ENCODE measurements around the gene ZC3H13.

Gene ZC3H13

GRCh38 chr13:45928176-45928575 lies 124.4 kb downstream of the ZC3H13 start:
- peaks cover 2% of the 10 kb centered on the region for H3K4me1 ChIP-seq (ENCODE audit: insufficient read depth, low read length, poor library complexity, severe bottlenecking)
- TF ChIP-seq EZH2phosphoT487 (IDR thresholded peaks at IDR 0.05; ENCODE audit: borderline replicate concordance) (no peak), CTCF (conservative IDR thresholded peaks at IDR 0.05; ENCODE audit: low read length) (no peak)
- H3K4me2 ChIP-seq (ENCODE audit: low read depth, low read length, poor library complexity, severe bottlenecking): no peak overlapping the region
- H3K36me3 ChIP-seq (ENCODE audit: insufficient read depth, low read length): no peaks in the 10 kb centered on the region
- no peaks in the 10 kb centered on the region for H3K9me2 ChIP-seq (replicated peaks; ENCODE audit: low read depth, low read length)
- H3K79me2 ChIP-seq (ENCODE audit: insufficient read depth, low read length): no peaks in the 10 kb centered on the region
- no peak overlapping the region for H3K9ac ChIP-seq (ENCODE audit: low read depth, low read length, poor library complexity, severe bottlenecking)
- no peaks in the 10 kb centered on the region for H3F3A ChIP-seq (ENCODE audit: low read depth)
- no peak overlapping the region for H3K4me3 ChIP-seq (ENCODE audit: low read length, poor library complexity, severe bottlenecking)
- no peaks in the 10 kb centered on the region for H4K20me1 ChIP-seq (ENCODE audit: insufficient read depth, low read length, poor library complexity, severe bottlenecking)
- no peaks in the 10 kb centered on the region for H3K9me3 ChIP-seq (ENCODE audit: insufficient read depth, low read depth, low read length)
- no peak overlapping the region for H2AFZ ChIP-seq (ENCODE audit: low read length)
- H3K27me3 ChIP-seq (ENCODE audit: insufficient read depth, low read length, poor library complexity, severe bottlenecking): no peaks in the 10 kb centered on the region

GRCh38 chr13:45926741-45927140 lies 125.8 kb downstream of the ZC3H13 start:
- H3K27me3 ChIP-seq (ENCODE audit: insufficient read depth, low read length, poor library complexity, severe bottlenecking): no peaks in the 10 kb centered on the region
- TF ChIP-seq EZH2phosphoT487 (IDR thresholded peaks at IDR 0.05; ENCODE audit: borderline replicate concordance) (no peak), CTCF (conservative IDR thresholded peaks at IDR 0.05; ENCODE audit: low read length) (no peak)
- no peak overlapping the region for H3K9ac ChIP-seq (ENCODE audit: low read depth, low read length, poor library complexity, severe bottlenecking)
- no peaks in the 10 kb centered on the region for H3F3A ChIP-seq (ENCODE audit: low read depth)
- H3K79me2 ChIP-seq (ENCODE audit: insufficient read depth, low read length): no peaks in the 10 kb centered on the region
- no peaks in the 10 kb centered on the region for H3K9me2 ChIP-seq (replicated peaks; ENCODE audit: low read depth, low read length)
- H2AFZ ChIP-seq (ENCODE audit: low read length): no peak overlapping the region
- no peaks in the 10 kb centered on the region for H3K36me3 ChIP-seq (ENCODE audit: insufficient read depth, low read length)
- peaks cover 2% of the 10 kb centered on the region for H3K4me1 ChIP-seq (ENCODE audit: insufficient read depth, low read length, poor library complexity, severe bottlenecking)
- H3K4me3 ChIP-seq (ENCODE audit: low read length, poor library complexity, severe bottlenecking): no peak overlapping the region
- no peaks in the 10 kb centered on the region for H3K9me3 ChIP-seq (ENCODE audit: insufficient read depth, low read depth, low read length)
- H3K4me2 ChIP-seq (ENCODE audit: low read depth, low read length, poor library complexity, severe bottlenecking): no peak overlapping the region
- H4K20me1 ChIP-seq (ENCODE audit: insufficient read depth, low read length, poor library complexity, severe bottlenecking): no peaks in the 10 kb centered on the region

- TF ChIP-seq CTCF (conservative IDR thresholded peaks at IDR 0.05; ENCODE audit: low read length): peak; percentile 43
- TF ChIP-seq EZH2phosphoT487 (IDR thresholded peaks at IDR 0.05; ENCODE audit: borderline replicate concordance): no peak
- Histone ChIP-seq H3F3A (ENCODE audit: low read depth) (no peaks in the 10 kb centered on the region), H3K4me2 (ENCODE audit: low read depth, low read length, poor library complexity, severe bottlenecking) (no peak overlapping the region), H4K20me1 (ENCODE audit: insufficient read depth, low read length, poor library complexity, severe bottlenecking) (no peaks in the 10 kb centered on the region), H3K4me3 (ENCODE audit: low read length, poor library complexity, severe bottlenecking) (no peak overlapping the region), H3K79me2 (ENCODE audit: insufficient read depth, low read length) (no peaks in the 10 kb centered on the region), H2AFZ (ENCODE audit: low read length) (no peak overlapping the region), H3K36me3 (ENCODE audit: insufficient read depth, low read length) (no peaks in the 10 kb centered on the region), H3K9ac (ENCODE audit: low read depth, low read length, poor library complexity, severe bottlenecking) (no peak overlapping the region), H3K4me1 (ENCODE audit: insufficient read depth, low read length, poor library complexity, severe bottlenecking) (peaks cover 2% of the 10 kb centered on the region), H3K9me3 (ENCODE audit: insufficient read depth, low read depth, low read length) (no peaks in the 10 kb centered on the region), H3K27me3 (ENCODE audit: insufficient read depth, low read length, poor library complexity, severe bottlenecking) (no peaks in the 10 kb centered on the region), H3K9me2 (replicated peaks; ENCODE audit: low read depth, low read length) (no peaks in the 10 kb centered on the region)
Observed at GRCh38 chr13:45925151-45925550, 127.4 kb downstream of the ZC3H13 start.

All from Loucy (cell line).